Right lobe of liver (tissue), 6 donors: ENCODE data around the gene THBS1. TPM values are rescaled to one million over a fixed set of nuclear protein-coding genes. Genes with fewer than 3 reads are reported as not detected.

ENCODE experiments used
- ATAC-seq, 4 donors: fragments of 200-7000 bp; cut with Tn5 transposase; one replicate each; pipeline ENCODE4 v1.9.1; 2020; ENCODE audit warnings: mild to moderate bottlenecking in 4 of 4, moderate library complexity in 4 of 4
- DNase-seq, 3 donors: peaks; one replicate each; pipeline ENCODE4 v3.0.0-alpha.2; 2020
- H3K27ac ChIP-seq, 3 donors: fragments of 200-600 bp; one replicate each; pipeline ENCODE4 v1.8.0; 2022
- H3K27me3 ChIP-seq, 2 donors: fragments of 200-600 bp; one replicate each; pipeline ENCODE4 v1.8.0; 2022
- H3K36me3 ChIP-seq, 4 donors: fragments of 200-600 bp; sonication (generic) in 1 of 4; one replicate each; pipeline versions ENCODE4 v1.5.1 to v1.8.0; 2017 to 2022; ENCODE audit warnings: control low read depth in 1 of 4
- H3K4me1 ChIP-seq, 4 donors: fragments of 200-600 bp; sonication (generic) in 1 of 4; one replicate each; pipeline versions ENCODE4 v1.5.1 to v1.8.0; 2017 to 2022; ENCODE audit warnings: control low read depth in 1 of 4
- H3K4me3 ChIP-seq, 3 donors: fragments of 200-600 bp; one replicate each; pipeline ENCODE4 v1.8.0; 2022
- H3K9me3 ChIP-seq, 4 donors: fragments of 200-600 bp; sonication (generic) in 1 of 4; one replicate each; pipeline versions ENCODE4 v1.5.1 to v1.8.0; 2017 to 2022; ENCODE audit warnings: control low read depth in 1 of 4
- CTCF ChIP-seq, 4 donors: fragments of 200-600 bp in 3 of 4; fragments of 450-650 bp in 1 of 4; IDR thresholded peaks; one replicate each; pipeline versions ENCODE4 v1.5.1 to v1.8.0; 2016 to 2022; ENCODE audit warnings: antibody characterized with exemption in 4 of 4, mild to moderate bottlenecking in 2 of 4
- POLR2A ChIP-seq: fragments of 450-650 bp; IDR thresholded peaks from one replicate; pipeline ENCODE4 v1.6.1; 2017; ENCODE audit warnings: antibody characterized with exemption, mild to moderate bottlenecking
- WGBS: methylation state at CpG from one replicate; pipeline ENCODE4 v1.1.6; 2018; ENCODE audit warnings: low coverage, low lambda C conversion rate; ENCODE audit not compliant: insufficient coverage; ENCODE audit errors: missing lambda C conversion rate; 5-methylcytosine and 5-hydroxymethylcytosine counted together
- intact Hi-C, 2 donors: fragments of 100-400 bp; cut with DNase I; formaldehyde crosslinking; loops; one replicate each; pipeline versions ENCODE4 v1.11.2 to v1.14.1; 2022
- total RNA-seq, 6 experiments: library from RNA; depleted of rRNA in 2 of 6; stranded (reverse); fragments of >200 nt in 2 of 6; fragmentation: NEBNext Ultra II Directional in 3 of 6; extraction: Animal tissue kit (Norgen Biotek cat#: 25700) in 3 of 6; gene quantifications; one replicate each; pipeline versions ENCODE4 v1.1.0 to v1.2.4, GENCODE V29; 2016 to 2023
- donor health status: DM: no; HTN: yes; CAD: no.
- donor health status: DM: no; HTN: no; CAD: no.
- donor health status: DM: no; HTN: no; CAD: no.
- donor health status: DM: no; HTN: yes; CAD: no.
- donor health status: DM: no; HTN: yes; CAD: no.

The THBS1 gene
- total RNA-seq, 6 experiments from 2014 or later, result 10.7 to 253 (median 64.6) TPM

- TF ChIP-seq POLR2A, result no peak
- no peak for TF ChIP-seq CTCF (IDR thresholded peaks at IDR 0.05)
- no peaks in the 10 kb centered on the region for H3K9me3 ChIP-seq
- intact Hi-C loops, result no loop called here
- ATAC-seq, result no peak
- no peaks in the 10 kb centered on the region for H3K27me3 ChIP-seq
- WGBS, result 78% methylated on average over 4 of the region's 13 CpGs
- H3K27ac ChIP-seq, result no peak overlapping the region
- H3K4me3 ChIP-seq, result no peak overlapping the region
- peaks cover 0 to 71% (median 37%) of the 10 kb centered on the region in 4 donors for H3K36me3 ChIP-seq
- no peak for DNase-seq
- peaks cover 0 to 33% (median 13%) of the 10 kb centered on the region in 4 donors for H3K4me1 ChIP-seq
Observed at GRCh38 chr15:39589815-39590644, 9.2 kb downstream of the THBS1 start.

GRCh38 chr15:39591141-39591895 lies 10.4 kb downstream of the THBS1 start:
- Histone ChIP-seq H3K27me3 (no peaks in the 10 kb centered on the region), H3K4me1 (peaks cover 0 to 25% (median 10%) of the 10 kb centered on the region in 4 donors), H3K9me3 (no peaks in the 10 kb centered on the region), H3K27ac (no peak overlapping the region), H3K4me3 (no peak overlapping the region), H3K36me3 (peaks cover 0 to 63% (median 35%) of the 10 kb centered on the region in 4 donors)
- 72% methylated on average over 8 of the region's 11 CpGs for WGBS
- no peak for DNase-seq
- intact Hi-C loops, result no loop called here
- no peak for TF ChIP-seq CTCF (IDR thresholded peaks at IDR 0.05)
- TF ChIP-seq POLR2A, result no peak
- ATAC-seq, result no peak

GRCh38 chr15:39591896-39592315 lies 11.0 kb downstream of the THBS1 start:
- DNase-seq (no peak), ATAC-seq (no peak)
- TF ChIP-seq POLR2A (no peak), CTCF (IDR thresholded peaks at IDR 0.05) (no peak)
- H3K27me3 ChIP-seq, result no peaks in the 10 kb centered on the region
- H3K4me3 ChIP-seq, result no peak overlapping the region
- H3K9me3 ChIP-seq, result no peaks in the 10 kb centered on the region
- WGBS, result 89% methylated on average over 2 of the region's 2 CpGs
- intact Hi-C loops, result no loop called here
- peaks cover 0 to 66% (median 34%) of the 10 kb centered on the region in 4 donors for H3K36me3 ChIP-seq
- no peak overlapping the region for H3K27ac ChIP-seq
- H3K4me1 ChIP-seq, result peaks cover 0 to 19% (median 8%) of the 10 kb centered on the region in 4 donors

GRCh38 chr15:39592500-39592899 lies 11.6 kb downstream of the THBS1 start:
- intact Hi-C loops, result no loop called here
- DNase-seq, result no peak
- H3K4me1 ChIP-seq, result peaks cover 0 to 14% (median 5%) of the 10 kb centered on the region in 4 donors
- H3K27ac ChIP-seq, result no peak overlapping the region
- no peaks in the 10 kb centered on the region for H3K9me3 ChIP-seq
- peaks cover 0 to 60% (median 33%) of the 10 kb centered on the region in 4 donors for H3K36me3 ChIP-seq
- WGBS, result 75% methylated on average over 6 of the region's 6 CpGs
- no peaks in the 10 kb centered on the region for H3K27me3 ChIP-seq
- TF ChIP-seq CTCF (IDR thresholded peaks at IDR 0.05) (no peak), POLR2A (no peak)
- ATAC-seq, result no peak
- no peak overlapping the region for H3K4me3 ChIP-seq
